Lower leg skin (tissue), 3 donors: Measurements from ENCODE around the gene IL10RB.

Source experiments
- POLR2A ChIP-seq, 2 donors: fragments of 450-650 bp; IDR thresholded peaks; one replicate each; pipeline ENCODE4 v1.6.1; 2016 to 2017; ENCODE audit warnings: antibody characterized with exemption in 2 of 2, mild to moderate bottlenecking in 1 of 2, moderate library complexity in 1 of 2
- TF ChIP-seq, protein P1 (sequence below), 3 donors: fragments of 450-650 bp; IDR thresholded peaks; one replicate each; pipeline ENCODE4 v1.5.1; 2016; ENCODE audit warnings: antibody characterized with exemption in 3 of 3, mild to moderate bottlenecking in 3 of 3, moderate library complexity in 2 of 3

DNA sequence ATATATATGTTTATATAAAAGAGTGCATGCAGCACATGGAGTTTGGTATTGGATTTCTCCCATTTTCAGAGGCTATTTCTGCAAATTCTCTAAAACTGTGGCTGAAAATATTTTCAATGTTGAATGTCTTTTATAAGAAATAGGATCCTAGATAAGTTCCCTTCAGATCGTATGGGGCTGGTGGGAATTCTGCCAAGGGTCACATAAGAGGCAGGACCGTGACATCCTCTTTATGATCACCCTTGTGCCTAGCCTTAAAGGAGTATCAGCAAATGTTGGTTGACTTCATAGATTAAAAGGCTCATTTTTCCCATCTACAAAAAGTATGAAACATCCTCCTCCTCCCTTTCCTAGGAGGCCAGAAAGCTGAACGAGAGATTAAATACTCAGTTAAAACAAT is 37.7 kb upstream of the IL10RB start:
- no peak for TF ChIP-seq POLR2A (IDR thresholded peaks at IDR 0.05)
- TF ChIP-seq, protein P1, sequence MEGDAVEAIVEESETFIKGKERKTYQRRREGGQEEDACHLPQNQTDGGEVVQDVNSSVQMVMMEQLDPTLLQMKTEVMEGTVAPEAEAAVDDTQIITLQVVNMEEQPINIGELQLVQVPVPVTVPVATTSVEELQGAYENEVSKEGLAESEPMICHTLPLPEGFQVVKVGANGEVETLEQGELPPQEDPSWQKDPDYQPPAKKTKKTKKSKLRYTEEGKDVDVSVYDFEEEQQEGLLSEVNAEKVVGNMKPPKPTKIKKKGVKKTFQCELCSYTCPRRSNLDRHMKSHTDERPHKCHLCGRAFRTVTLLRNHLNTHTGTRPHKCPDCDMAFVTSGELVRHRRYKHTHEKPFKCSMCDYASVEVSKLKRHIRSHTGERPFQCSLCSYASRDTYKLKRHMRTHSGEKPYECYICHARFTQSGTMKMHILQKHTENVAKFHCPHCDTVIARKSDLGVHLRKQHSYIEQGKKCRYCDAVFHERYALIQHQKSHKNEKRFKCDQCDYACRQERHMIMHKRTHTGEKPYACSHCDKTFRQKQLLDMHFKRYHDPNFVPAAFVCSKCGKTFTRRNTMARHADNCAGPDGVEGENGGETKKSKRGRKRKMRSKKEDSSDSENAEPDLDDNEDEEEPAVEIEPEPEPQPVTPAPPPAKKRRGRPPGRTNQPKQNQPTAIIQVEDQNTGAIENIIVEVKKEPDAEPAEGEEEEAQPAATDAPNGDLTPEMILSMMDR (IDR thresholded peaks at IDR 0.05): no peak
